ENCODE results near the gene SHANK1. TPM values are rescaled to one million over a fixed set of nuclear protein-coding genes. Genes with fewer than 3 reads are reported as not detected.

The SHANK1 gene
- total RNA-seq, 1 donor from 2014 or later, result 6.3 TPM

DNA sequence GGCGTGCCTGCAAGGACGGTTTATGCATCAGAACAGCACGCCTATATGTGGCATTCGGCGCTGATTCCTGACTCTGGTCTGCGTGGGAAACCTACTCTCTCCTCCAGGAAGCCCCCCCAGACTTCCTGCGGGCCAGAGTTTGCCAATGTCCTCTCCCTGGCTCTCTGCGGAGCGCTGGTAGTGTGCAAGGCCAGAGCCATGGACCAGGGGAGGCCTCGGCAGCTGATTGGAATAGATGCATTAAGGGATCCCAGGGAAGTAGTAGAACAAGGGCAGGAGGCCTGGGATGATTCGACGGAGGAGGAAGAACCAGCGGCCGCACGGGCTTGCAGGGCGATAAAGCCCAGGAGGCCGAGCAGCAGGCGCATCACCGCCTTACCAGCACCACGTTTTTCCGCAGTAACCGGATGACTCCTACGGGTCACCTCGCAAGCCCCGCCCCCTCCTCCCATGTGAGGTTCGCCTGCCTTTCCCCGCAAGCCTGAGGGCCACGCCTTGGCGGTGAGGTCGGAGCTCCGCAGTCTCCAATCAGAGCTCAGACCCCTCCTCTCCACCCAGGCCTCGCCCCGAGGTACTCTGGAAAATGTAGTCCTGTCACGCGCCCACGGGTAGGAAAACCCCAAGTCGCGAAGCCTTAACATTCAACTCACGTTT lies 8.6 kb upstream of the SHANK1 start:
- peak; percentile 90 for DNase-seq

DNA sequence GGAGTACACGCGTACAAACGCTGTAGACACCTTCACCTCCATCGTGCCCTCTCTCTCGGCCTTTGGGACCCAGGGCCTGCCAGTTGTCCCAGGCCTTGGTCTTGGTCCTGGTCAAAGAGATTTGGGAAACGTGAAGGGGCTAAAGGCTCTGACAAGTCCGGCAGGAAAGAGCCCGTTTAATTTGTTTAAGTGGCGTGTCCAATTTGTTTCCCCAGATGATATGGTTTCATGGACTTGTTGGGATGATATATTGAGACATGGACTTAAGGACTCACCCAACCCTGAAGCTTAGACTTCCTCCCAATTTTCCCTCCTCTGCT lies 6.3 kb upstream of the SHANK1 start:
- DNase-seq, result no peak

DNA sequence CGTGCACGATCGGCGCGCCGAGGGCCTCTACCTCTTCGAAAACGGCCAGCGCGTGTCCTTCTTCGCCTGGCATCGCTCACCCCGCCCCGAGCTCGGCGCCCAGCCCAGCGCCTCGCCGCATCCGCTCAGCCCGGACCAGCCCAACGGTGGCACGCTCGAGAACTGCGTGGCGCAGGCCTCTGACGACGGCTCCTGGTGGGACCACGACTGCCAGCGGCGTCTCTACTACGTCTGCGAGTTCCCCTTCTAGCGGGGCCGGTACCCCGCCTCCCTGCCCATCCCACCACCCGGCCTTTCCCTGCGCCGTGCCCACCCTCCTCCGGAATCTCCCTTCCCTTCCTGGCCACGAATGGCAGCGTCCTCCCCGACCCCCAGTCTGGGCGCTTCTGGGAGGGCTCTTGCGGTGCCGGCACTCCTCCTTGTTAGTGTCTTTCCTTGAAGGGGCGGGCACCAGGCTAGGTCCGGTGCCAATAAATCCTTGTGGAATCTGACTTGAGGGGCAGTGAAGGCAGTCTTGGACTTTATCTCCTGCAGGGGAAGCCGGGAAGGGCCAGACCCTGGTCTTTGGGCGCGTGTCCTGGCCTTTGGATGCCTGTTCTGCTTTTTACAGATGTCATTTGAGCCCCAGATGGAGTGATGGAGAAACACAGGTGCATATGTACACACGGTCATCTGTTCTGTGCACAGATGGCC lies 5.8 kb upstream of the SHANK1 start:
- DNase-seq, result peak; percentile 46

DNA sequence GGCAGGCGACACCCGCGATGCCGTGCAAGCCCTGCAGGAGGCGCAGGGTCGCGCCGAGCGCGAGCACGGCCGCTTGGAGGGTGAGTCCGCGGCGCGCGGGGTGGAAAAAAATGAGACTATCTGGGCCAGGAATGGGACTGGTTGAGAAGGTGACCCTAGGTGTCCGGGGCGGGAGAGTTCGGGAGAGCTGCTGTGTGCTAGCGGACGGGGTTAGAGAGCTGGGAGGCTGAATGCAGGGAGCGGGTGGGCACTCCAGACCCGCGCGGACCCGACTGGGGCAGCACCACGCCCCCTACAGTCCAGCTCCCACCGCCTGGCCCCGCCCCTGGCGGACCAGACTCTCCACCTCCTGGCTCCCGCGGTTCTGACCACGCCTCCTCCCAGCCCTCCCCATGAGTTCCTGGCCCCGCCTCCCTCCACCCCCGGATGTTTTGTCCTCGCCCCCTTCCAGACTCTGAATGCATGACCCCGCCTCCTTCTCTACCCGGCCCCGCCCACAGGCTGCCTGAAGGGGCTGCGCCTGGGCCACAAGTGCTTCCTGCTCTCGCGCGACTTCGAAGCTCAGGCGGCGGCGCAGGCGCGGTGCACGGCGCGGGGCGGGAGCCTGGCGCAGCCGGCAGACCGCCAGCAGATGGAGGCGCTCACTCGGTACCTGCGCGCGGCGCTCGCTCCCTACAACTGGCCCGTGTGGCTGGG lies 5.1 kb upstream of the SHANK1 start:
- DNase-seq, result peak; percentile 100

DNA sequence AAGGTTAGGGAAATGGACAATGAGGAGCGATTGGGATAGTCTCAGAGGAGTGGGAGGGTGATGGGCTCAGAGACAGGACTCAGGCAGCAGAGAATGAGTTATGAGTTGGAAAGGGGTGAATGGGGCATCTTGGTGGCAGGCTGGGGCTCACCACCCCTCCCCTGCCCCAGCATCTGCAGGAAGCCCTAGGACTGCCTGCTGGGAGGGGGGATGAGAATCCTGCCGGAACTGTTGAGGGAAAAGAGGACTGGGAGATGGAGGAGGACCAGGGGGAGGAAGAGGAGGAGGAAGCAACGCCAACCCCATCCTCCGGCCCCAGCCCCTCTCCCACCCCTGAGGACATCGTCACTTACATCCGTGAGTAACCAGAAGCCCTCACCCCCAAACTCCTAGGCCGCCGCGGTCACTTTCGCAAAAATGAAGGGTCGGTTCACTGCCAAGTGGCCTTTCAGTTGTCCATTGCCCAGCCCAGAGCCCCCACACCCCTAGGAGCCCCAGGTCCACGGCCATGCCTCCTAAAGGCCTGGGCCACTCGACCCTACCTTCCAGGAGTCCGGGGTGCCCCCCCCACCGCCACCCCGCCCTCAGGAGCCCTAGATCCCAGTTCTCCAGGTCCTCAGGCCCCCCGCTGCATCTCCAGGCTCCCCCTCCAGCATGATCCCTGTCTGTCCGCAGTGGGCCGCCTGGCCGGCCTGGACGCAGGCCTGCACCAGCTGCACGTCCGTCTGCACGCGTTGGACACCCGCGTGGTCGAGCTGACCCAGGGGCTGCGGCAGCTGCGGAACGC lies 4.3 kb upstream of the SHANK1 start:
- DNase-seq, result no peak

DNA sequence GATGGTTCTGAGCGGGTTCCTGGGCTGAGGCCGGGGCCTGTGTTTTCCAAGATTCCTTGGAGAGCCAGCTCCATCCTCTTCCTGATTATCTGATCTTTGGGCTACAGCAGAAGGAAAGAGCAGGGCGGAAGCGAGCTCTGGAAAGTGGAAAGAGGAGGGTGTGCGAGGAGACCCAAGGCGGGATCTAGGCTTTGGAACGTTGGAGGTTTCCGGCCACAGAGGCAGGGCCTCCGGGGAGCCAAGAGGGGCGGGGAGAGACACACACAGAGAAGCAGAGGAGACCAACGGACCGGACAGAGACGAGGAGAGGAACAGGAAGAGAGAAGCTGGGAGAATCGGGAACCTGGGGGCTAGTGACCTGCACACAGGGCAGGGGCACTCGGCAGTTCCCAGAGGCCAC lies 3.5 kb upstream of the SHANK1 start, which contains the start of gene CLEC11A:
Gene CLEC11A (plus strand): TSS at position 296 of the 400 bp plus-strand sequence. CDS start 162 bp downstream, outside the sequence.
- DNase-seq, result peak; percentile 54

DNA sequence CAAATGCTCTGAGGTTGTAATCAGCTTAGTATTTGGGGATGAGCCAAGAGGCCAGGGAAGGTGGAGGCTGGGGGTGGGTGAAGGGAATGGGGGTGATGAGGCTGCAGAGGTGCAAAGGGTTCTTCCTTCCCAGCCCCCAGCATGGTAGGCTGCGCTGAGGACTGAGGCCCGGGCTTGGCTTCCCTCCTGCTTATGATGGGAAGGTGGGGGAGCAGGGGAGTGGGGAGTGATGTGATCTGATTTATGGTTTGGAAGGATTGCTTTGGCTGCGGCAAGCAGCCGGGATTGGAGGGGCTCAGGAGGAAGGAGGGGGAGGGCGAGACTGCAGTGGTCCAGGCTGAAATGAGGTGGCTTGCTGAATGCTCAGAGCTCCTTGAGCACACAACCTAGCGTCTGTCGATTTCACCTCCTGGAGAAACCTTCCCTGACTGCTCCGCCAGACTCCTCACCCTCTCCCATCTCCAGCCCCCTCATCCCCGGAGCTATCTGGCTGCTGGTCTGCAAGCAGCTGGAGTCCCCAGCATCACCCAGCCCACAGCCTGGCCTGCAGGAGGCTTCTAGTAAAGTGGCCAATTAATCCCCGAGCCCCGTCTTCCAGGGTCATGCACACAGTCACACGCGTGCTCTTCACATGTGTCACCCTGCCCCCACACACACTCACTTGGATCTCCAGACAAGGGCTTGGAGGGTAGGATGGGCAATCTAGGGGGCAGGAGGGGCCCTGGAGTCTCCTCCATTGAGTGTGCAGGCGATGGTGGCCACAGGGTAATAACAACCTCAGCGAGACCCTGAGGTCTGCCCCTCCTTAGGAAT lies 2.8 kb upstream of the SHANK1 start:
- DNase-seq, result no peak

DNA sequence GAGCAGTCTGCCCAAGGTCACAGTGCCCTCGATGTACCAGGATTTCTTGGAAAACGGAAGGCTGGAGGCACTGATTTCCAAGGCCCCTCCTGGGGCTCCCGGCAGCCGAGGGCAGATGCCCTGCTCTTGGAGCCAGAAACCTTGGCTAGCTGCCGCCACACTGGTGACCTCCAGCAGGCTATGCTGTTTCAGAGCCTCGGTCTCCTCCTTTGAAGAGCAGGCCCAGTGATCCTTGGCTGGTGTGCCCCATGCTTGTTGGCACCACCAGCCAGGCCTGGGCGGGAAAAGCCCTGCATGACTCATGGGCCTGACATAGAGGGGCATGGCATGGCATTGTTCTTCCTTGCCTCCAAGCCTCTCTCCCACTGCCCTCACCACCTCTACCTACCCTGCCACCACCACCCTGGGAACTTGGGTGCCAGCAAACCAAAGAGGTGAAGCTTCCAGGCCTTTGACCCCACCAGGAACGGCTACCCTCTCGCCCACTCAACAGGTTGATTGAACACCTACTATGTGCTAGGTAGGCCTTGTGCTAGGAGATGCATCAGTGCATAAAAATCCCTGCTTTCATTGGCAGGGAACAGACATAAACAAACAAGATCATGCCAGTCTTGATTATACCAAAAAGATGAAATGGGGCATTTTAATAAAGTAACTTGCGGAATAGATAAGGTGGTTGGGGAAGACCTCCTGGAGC lies 2.0 kb upstream of the SHANK1 start:
- peak; percentile 75 for DNase-seq

DNA sequence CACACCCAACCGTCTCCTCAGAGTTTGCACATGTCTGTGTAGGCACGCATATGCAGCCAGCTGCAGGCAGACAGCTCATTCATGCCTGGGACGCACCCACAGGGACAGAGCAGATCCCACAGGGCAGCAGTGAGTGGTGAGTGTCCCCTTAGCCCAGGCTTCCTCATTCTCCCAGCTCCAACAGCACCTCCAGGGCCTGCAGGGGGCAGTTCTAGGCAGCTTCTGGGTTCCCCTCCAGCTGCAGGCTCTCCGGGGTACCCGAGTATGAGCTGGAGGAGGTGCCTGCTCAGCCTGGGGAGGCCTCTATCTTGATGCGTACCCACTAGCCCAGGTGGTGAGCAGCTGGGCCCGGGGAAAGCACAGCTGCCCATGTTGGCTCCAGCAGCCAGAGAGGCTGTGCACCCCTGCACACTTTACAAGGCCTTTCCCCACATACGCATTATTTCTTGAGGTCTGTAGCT lies 1.3 kb upstream of the SHANK1 start:
- peak; percentile 79 for DNase-seq

DNA sequence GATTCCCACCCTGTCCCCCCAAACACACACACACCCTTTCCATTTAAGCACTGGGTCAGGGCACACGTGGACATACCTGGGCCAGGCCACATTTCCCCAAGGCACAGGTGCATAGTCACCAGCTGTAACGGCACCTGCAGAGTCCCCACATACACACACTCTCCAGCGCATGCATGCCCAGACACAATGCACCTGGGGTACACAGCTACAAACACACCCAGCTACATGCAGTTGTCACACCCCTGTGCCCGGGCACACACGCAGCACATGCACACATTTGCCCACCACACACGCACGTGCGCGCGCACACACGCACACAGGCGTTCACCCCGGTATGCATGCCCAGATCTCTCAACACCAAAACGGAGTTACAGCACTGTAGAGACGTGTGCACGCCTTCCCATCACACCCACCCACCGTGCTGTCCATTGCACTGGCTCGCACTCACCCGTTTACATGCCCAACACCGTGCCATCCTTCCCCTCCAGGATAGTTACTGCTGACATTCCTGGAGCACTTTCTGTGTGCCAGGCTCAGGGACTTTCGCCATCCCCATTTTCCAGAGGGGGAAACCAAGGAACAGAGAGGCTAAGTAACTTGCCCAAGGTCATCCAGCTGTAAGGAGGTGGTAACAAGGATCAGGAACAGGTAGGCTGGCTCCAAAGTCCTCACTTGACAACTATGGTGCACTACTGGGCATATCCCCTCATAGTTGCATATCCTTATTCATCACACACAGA lies 749 bp upstream of the SHANK1 start:
- DNase-seq, result no peak

DNA sequence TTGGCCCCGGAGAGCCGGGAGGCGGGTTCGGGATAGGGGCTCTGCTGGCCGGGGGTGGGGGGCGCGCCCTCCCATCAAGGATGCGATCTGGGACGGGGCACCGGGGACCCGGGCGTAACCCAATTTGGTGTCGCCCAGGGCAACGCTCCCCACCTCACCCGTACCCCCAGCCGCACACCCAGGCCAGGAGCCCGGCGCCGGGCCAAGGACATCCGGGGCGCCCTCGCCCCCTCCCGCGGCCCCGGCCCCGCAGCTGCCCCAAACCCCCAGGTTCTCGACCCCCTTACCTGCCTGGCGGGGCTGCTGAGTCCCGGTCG lies 525 bp downstream of the SHANK1 start:
- no peak for DNase-seq

DNA sequence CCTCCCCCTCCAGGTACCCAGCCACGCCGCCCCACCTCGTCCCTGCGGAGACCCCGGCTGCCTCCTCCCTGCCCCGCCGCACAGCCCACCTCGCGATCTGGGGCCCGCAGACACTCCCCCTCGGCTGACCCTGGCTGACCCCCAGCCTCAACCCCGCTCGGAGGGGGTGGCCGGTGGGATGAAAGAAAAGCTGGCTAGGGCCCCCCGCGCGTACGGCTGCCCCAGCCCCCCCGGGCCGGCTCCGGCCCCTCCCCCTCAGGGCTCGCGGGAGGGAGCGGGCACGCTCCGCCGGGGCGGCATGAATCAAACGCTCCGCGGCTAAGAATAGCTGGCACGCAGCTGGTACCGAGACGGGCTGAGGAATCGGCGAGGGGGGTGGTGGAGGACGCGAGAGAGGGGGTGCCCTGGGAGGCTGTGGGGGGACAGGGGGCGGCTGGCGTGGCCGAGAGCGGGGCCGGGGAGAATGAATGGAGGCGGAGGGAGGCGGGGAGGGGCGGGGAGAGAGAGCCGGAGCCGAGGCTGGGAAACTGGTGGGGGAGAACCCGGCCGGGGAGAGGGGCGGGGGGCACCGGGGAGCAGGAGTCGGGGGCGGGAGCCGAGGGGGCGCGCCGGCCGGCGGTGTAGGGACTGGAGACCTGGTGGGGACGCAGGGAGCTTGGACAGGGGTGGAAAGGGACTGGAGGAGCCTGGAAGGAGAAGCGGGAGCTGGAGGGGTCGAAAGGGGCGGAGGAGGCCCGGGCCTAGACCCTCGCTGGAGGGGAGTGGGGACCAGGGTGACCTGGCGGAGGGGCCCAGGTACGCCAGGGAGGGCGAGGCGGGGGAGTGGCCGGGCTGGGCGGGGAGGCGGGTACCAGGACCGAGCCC lies 1.1 kb downstream of the SHANK1 start:
- peak; percentile 48 for DNase-seq

DNA sequence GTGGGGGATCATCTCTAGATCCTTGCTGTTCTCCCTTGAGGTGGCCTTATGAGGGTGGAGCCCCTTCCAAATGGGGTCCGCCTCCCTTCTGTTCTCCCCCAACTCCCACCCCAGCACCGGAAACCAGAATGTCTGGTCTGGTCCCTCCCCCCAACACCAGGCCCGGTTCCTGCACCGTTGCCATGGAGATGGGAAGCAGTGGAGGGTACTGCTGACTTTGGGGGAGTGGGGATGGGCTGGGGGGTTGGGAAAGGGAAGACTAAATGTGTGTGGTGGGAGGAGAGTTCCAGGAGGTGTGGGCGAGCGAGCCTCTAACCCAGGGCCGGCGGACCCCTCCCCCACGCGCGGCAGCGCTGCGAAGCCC lies 1.7 kb downstream of the SHANK1 start:
- no peak for DNase-seq

DNA sequence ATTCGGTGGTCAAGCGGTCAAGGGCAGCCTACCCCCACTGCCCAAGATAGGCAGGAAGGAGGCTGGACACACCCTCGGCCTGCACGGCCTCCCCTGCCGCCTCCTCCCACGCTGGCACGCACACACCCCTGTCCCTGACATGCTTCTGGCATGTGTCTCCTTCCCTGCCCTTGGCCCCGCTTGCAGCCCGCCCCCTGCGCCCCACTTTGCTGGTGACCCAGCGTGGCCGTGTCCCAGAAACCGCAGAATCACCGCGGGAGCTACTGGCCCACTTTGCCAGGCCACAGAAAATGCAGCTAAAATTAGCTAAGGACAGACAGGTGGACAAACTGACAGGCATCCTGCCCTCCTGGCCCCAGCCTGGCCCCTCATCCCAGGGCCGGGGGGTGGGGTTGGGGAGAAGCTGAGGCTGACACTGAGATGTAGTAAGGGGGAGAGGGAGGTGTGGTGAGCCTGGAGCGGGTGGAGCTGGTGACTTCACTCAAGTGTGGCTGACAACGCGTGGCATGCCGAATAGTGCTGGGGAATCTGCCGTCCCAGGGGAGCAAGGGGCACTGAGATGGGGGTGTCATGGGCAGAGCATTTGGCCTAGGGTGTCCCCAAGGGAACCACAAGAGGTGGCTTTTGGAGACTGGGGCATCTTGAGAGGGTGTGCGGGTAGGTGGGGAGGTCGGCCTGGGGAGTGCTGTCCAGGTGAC lies 2.4 kb downstream of the SHANK1 start:
- DNase-seq, result peak; percentile 34

DNA sequence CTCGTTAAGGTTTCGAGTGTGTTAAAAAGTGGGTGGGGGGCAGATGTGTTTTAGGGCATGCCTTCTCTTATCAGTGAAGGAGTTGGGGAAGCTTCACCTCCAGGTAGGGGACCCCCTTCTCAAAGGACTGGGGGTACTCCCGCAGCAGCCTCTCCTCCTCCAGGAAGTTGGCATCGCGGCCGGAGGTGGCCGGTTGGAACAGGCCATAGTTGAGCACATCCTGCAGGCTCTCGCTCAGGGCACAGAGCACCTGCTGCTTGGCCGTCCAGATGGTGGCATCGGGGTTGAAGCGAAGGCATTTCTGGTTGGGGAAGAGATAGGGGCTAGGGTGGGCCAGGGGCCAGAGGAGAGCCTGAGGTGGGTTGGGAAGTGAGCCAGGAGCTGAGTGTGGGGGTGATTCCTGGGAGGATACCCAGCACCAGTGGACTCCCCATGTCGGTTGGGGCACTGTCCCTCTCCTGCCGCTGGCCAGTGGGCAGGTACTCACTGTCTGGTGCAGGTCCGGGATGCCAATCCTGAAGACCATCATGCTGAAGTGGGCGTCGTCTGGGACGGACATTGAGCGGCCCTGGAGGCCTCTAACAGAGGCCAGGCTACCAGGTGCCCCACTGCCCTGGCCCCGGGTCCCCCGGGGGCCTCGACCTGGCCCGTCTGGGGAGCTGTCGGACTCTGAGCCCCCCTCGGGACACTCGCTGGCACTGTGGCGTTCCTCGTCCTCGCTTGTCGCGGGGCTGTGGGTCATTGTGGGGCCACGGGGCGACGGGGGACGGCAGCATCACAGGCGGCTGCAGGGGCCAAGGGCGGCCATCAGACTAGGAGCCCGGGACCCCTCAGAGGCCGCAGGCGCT lies 3.2 kb downstream of the SHANK1 start:
- DNase-seq, result no peak

DNA sequence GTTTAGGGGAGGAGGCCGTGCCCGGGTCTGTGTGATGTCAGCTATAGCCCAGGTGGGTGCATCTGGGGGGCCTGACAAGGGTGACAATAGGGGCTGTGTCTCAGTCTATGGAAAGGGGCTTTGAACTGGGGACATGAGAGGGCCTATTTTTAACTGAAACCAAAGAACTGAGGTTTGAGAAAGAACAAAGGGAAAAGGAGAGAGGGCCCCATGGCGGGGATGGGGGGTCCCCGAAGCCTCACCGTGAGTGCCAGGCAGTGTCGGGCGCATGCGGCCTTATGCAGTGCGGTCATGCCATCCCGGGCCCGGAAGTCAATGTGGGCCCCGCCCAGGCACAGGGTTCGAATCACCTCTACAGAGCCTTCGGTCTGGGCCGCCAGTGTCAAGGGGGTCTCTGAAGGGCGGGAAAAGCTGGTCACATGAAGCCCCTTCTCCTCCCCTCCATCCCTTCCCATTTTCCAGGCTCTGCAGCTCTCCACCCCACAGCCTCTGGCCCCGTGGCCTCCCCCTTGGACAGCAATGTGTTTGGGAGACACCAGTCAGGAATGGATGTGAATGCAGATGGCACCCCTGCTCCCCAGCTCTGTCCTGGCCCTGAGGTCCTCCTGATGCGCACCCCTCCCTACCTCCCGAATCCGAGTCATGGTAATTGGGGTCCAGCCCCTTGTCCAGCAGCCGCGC lies 5.9 kb downstream of the SHANK1 start:
- no peak for DNase-seq

DNA sequence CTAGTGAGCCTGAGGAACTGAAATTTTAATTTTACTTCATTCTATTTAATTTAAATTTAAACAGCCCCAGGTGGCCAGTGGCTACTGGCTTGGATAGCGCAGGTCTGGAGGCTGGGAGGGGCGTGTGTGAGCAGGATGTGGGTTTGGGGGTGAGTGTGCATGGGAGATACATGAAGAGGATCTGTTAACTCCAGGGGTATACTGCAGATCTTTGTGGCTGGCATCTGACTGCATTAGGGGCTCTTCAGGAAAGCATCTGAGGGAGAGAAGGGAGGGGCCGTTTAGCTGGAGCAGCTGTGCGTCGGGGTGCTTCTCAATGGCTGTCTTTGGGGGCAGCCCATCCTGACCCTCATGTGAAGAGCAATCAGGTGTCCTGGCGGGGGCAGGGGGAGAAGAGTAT lies 6.8 kb downstream of the SHANK1 start:
- no peak for DNase-seq

All from tongue (tissue), 2 donors.